ENCODE results near the gene SND1.

- TF ChIP-seq CTCF (IDR thresholded peaks at IDR 0.05; ENCODE audit: low read length) (no peak), EZH2 (IDR thresholded peaks at IDR 0.05; ENCODE audit: borderline replicate concordance, low read length) (no peak)
Measured at GRCh38 chr7:128108641-128109423, 456.8 kb downstream of the SND1 start.

Measured in OCI-LY1 (cell line).